GM21515 (cell line): ENCODE measurements around the gene AGPAT2.
"Not testable (repeated sequence)": the region's sequence is repeated elsewhere in the genome, so short reads cannot be mapped to it uniquely, and the experiment has no call there.

Experiments
- ATAC-seq: cut with Tn5 transposase; IDR thresholded peaks from one replicate; pipeline ENCODE4 v1.9.1; 2021; ENCODE audit not compliant: unreplicated experiment

Gene AGPAT2

GRCh38 chr9:136720898-136721338 is 33.7 kb upstream of the AGPAT2 start:
- no peak for ATAC-seq

DNA sequence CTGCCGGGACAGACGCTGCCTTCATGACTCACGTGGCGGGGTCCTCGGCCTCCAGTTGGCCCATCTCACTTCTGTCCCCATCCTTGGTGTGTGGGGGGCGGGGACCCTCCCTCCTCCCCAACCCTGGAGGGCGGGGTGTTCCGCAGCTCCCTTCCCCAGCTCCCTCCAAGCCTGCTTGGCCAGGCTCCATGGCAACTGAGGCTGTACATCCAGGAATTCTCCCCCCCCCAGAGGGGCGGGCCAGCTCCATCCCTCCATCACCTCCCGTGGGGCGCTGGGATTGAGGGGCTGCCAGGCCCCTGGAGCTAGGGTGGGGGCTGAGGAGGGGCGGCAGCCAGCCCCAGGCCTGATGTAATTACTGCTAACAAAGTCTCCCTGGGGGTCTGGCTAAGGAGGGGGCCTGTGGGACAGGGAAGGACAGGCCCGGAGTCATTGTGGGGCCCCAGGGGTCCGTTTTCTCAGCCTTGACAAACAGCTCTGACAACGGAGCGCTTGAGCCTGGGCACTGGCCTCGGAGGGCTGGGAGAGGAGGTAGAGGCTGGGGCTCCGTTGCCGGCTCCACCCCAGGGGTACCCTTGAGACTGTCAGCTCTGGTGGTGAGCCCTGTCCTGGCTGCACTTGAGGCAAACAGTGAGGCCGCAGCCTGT is 33.1 kb upstream of the AGPAT2 start:
- ATAC-seq, result no peak

DNA sequence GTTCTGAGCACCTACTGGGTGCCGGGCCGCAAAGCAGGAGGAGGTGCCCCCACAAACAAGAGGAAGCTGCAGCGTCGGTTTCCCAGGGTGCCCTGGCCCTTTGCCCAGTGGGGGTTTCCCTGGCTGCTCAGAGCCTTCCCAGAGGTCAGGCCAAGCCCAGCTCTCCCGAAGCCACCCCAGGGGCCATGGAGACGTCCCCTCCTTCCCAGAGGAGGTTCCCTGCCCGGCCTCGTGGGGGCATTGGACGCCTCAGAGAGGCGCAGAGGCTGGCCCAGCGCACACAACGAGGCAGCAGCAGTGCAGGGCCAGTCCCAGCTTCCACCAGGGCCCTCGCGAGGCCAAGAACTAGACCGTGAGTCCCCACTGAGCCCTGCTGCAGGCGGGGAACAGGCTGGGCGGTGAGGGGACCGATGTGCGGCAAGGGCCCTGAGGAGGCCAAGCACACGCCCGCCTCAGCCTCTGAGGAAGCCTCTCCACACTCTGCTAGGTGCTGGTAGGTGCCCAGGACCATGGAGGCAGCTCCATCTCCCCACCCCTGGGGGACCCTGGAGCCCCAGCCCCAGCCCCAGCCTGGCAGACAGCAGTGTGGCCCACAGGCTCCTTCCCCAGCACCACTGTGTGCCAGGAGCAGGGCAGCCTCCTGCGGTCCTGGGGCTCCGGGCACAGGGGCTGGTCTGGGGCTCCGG is 32.1 kb upstream of the AGPAT2 start:
- ATAC-seq, result no peak

GRCh38 chr9:136718345-136719194 is 31.3 kb upstream of the AGPAT2 start:
- ATAC-seq, result no peak

DNA sequence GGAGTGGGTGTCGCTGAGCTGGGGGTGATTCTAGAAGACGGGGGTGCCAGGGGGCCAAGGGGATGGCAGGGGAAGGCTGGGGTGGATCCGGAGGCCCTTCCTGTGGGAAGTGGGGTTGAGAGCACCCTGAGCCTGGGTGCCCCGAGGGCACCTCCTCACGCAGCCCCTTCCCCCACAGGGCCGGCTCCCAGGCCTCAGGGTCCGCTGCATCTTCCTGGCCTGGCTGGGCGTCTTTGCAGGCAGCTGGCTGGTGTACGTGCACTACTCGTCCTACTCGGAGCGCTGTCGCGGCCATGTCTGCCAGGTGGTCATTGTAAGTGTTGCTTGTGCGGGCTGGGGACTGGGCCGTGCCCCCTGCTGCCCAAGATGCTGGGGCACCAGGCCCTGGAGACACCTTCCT is 30.1 kb upstream of the AGPAT2 start:
- ATAC-seq, result no peak

DNA sequence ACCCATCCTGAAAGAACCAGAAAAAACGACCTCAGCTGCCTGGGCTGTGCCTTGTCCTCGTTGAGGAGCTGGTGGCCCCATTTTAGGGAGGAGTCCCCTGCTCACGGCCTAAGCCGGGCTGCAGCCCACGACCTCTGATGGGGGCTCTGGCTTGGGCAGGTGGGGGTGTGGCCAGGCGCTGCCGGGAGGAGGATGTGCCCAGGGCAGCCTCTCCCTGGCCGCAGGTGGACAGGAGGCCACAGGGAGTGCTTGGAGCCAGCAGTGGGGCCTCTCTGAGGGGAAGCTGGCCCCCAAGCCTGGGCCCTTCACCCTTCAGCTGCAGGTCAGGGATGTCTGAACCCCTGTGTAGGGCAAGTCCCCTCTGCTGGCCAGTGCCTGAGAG is 27.6 kb upstream of the AGPAT2 start:
- ATAC-seq, result no peak

DNA sequence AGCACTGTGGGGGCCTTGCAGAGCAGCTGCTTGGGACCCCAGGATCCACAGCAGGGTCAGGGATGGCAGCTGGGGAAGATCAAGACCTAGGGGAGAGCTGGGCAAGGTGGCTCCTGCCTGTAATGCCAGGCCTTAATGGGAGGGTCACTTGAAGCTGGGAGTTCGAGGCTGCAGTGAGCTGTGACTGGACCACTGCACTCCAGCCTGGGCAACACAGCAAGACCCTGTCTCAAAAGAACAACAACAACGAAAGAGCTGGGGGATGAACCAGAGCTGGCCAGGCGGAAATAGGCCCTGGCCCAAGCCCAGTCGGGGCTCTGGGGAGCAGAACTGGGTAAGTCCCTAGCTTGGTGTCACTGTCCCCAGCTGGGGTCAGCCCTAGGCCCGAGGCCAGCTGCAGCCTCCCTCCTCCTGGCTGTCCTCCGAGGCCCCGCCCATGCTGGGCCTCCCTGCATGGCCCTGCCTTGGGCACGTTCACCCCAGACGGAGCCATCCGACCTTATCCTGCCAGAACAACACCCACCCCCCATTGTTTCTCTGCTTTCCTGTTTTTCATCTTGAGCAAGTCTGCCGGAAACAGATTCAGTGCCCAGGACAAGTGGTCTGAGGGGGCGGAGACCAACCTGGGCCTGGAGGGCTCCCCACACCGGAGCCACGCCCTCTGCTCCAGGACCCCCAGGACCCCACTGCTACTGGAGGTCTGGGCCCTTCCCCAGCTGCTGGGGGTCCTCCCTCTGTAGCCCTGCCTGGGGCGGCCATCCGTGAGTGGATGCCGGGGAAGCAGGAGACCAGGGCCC is 27.0 kb upstream of the AGPAT2 start:
- ATAC-seq, result no peak

DNA sequence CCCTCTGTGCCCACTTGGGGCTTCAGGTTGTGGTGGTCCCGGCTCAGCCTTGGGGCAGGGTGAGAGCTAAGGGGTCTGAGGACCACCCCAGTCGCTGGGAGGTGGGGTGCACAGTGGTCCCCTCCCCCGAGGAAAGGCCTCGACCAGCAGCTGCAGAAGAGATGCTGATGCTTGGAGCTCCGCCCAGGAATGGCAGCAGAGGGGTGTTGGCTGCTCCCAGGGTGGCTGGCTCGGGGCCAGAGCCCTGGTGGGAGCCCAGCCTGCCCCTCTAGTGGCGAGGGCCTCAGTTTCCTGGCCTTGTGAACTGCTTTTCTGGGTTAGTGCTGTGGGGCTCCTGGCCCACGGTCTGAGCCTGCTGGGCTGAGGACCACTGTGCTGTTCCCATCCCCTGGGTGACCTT is 26.3 kb upstream of the AGPAT2 start:
- ATAC-seq, result no peak

- no peak for ATAC-seq
Observed at GRCh38 chr9:136712690-136713544, 25.7 kb upstream of the AGPAT2 start.

DNA sequence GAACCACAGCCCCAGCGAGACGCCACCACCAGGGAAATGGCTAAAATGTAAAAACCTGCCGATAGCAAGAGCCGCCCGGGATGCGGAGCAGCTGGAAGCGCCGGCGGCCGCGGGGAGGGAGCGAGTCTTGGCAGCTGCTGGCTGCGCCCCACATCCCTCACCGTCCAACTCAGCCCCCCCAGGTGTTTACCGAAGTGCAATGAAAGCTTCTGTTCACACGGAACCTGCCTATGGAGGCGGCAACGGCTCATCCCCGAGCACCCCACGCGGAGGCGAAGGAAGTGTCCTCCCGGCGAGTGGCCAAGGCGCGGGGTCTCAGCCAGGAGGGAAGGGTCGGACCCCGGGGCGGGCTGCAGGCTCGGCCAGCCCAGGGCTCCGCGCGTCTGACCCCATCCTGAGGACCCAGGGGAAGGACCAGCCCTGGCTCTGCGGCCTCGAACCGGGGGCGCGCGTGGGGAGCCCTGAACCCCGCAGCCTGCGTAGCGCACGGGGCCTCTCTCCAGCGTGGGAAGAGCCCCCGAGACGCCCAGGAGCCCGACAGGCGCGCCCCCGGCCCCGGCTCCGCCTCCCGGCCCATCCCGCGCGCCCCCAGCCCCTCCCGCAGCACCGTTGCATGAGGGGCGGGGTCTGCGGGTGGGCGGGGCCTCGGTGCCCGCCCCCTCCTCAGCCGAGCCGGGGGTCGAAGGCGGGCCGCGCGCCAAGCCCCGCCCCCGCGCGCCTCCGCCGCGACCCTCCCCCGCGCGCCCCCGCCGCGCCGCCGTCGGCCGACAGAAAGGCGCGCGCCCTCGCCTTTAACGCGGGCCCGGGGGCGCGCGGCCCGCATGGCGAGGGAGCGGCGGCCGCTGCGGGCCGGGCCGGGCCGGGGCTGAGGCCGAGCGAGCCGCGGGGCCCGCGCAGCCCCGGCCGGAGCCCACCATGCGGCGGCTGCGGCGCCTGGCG is 24.8 kb upstream of the AGPAT2 start, which contains the start of gene DIPK1B:
DIPK1B (plus strand) TSS at position 822 of the 939 bp plus-strand sequence; CDS start at position 916, 94 bp downstream.
- no peak for ATAC-seq

- ATAC-seq, result not testable (repeated sequence)
Observed at GRCh38 chr9:136711219-136711648, 24.0 kb upstream of the AGPAT2 start.

DNA sequence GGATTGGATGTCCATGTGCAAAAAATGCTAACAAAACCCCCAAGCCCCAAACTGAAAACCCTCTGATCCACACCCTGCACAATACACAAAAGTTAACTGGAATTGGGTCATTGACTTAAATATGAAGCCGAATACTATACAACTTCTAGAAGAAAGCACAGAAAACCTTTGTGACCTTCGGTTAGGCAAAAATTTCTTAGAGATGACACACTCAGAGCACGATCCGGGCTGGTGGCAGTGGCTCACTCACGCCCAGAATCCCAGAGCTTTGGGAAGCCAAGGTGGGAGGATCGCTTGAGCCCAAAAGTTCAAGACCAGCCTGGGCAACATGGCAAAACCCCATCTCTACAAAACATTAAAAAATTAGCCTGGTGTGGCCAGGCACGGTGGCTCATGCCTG is 23.3 kb upstream of the AGPAT2 start:
- ATAC-seq, result no peak

GRCh38 chr9:136709454-136710109 is 22.3 kb upstream of the AGPAT2 start:
- ATAC-seq, result no peak

DNA sequence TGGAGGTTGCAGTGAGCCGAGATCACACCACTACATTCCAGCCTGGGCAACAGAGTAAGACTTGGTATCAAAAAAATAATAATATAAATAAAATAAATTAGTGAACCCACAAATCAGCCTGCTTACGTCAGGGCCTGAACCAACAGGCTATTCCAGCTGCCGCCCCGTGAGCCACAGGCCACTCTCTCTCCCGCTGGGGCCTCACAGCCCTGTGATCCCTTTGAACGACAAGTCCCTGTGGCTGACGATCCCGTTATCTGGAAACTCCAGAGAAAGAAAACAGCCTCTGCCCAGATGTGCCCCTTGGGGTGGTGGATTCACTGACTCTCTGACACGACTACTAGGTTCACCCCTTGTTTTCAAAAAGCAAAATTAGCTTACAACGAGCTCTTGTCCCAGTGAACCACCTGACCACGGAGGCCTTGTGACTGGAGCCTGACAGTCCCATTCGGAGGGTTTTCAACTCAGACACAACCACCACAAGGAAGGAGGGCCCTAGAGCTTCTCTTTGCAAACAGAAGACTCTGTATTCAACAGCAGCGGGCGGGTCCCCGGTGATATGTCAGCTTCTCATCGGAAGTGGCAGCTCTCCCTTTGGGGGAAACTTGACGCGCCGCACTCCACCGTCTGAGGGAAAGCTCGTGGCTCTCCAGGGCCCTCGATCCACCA is 20.7 kb upstream of the AGPAT2 start:
- ATAC-seq, result no peak

DNA sequence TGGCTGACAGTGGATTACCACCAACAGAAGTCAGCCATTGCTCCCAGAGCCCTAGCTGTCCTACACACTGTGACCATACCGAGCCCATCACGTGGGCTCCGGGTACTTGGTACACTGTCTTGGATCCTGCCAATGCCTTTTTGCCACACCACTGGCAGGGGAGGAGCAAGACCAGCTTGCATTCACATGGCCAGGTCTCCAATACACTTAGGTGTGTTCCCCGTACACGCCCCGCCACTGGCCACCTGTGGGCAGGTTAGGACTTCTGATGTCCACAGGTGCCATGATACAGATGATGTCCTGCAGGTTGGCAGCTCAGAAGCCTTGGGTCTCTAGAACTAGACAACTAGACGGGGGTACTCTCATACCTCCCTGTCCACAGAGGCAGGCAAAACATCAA is 19.8 kb upstream of the AGPAT2 start:
- ATAC-seq, result no peak

- ATAC-seq, result no peak
Observed at GRCh38 chr9:136705564-136705963, 18.3 kb upstream of the AGPAT2 start.

DNA sequence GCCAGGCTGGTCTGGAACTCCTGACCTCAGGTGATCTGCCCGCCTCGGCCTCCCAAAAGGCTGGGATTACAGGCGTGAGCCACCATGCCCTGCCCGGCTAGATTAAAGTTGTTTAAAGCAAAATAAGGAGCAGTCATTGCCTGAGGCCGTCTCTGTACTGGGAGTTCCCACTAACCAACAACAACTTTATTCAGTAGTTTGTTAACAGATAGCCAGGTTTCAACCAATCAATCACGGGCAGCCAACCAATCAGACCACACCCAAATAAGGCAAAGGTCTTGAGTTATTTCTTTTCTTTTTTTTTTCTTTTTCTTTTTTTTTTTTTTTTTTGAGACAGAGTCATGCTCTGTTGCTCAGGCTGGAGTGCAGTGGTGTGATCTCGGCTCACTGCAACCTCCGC is 17.5 kb upstream of the AGPAT2 start:
- not testable (repeated sequence) for ATAC-seq
